ENCODE results near the gene ROBO1.

DNA sequence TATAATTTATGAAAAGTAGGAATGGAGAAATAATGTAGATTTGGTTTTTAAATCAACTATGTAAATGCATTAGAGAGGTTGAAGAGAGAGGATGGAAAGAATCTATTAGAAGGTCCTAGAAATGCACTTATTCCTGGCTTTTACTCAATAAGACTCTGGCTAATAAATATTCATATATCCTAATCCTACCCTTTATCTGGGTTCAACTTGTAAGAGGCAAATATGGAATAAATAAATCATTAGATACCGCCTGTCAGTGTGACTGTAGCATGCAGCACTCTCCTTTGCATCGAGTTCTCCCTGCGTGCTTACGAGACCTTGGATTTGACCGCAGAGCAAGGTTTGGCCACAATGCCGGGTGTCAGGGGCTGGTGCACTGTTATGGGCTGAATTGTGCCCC is 1156.5 kb downstream of the ROBO1 start:
- no peak for TF ChIP-seq CTCF (IDR thresholded peaks at IDR 0.05; ENCODE audit: borderline replicate concordance, extremely low read depth, low read length, poor library complexity, severe bottlenecking)
- TF ChIP-seq EZH2 (IDR thresholded peaks at IDR 0.05; ENCODE audit: borderline replicate concordance, low read depth, low read length, severe bottlenecking) = no peak
